ENCODE results near the gene SHROOM1. TPM values are rescaled to one million over a fixed set of nuclear protein-coding genes. Genes with fewer than 3 reads are reported as not detected.

SHROOM1 gene
- total RNA-seq, 4 donors from 2014 or later: 0.61 to 6.0 (median 2.0) TPM

DNA sequence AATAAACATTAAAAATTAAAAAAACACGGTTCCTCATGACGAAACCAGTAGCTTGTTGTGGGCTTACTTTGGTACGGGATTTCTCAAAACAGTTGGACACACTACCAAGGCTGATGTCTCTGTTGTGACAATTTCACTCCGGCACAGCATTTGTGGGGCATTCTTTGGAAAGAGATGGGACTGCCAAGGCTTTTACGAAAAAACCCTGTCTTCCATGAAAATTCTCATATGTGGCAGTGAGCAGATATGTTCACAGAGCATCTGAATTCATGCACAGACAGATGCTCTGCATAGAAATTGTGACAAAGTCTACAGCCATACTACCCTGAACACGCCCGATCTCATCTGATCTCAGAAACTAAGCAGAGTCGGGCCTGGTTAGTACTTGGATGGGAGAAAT, 17.8 kb upstream of the SHROOM1 start:
- no peak for ATAC-seq
- H3K4me3 ChIP-seq: no peak overlapping the region
- no peaks in the 10 kb centered on the region for H3K36me3 ChIP-seq
- H3K4me1 ChIP-seq: no peaks in the 10 kb centered on the region
- no peaks in the 10 kb centered on the region for H3K9me3 ChIP-seq
- in situ Hi-C loops (cut with MboI; ENCODE audit: low sequenced_read_pairs in 4 of 4) (no loop called here), intact Hi-C loops (cut with DNase I; ENCODE audit: low total_unique reads) (no loop called here)
- no peak overlapping the region for H3K27ac ChIP-seq
- DNase-seq: no peak
- no peak for TF ChIP-seq POLR2A (IDR thresholded peaks at IDR 0.05)
- TF ChIP-seq, protein P1, sequence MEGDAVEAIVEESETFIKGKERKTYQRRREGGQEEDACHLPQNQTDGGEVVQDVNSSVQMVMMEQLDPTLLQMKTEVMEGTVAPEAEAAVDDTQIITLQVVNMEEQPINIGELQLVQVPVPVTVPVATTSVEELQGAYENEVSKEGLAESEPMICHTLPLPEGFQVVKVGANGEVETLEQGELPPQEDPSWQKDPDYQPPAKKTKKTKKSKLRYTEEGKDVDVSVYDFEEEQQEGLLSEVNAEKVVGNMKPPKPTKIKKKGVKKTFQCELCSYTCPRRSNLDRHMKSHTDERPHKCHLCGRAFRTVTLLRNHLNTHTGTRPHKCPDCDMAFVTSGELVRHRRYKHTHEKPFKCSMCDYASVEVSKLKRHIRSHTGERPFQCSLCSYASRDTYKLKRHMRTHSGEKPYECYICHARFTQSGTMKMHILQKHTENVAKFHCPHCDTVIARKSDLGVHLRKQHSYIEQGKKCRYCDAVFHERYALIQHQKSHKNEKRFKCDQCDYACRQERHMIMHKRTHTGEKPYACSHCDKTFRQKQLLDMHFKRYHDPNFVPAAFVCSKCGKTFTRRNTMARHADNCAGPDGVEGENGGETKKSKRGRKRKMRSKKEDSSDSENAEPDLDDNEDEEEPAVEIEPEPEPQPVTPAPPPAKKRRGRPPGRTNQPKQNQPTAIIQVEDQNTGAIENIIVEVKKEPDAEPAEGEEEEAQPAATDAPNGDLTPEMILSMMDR (IDR thresholded peaks at IDR 0.05 in 4 of 5, conservative IDR thresholded peaks at IDR 0.05 in 1 of 5): no peak
- H3K27me3 ChIP-seq: no peaks in the 10 kb centered on the region

DNA sequence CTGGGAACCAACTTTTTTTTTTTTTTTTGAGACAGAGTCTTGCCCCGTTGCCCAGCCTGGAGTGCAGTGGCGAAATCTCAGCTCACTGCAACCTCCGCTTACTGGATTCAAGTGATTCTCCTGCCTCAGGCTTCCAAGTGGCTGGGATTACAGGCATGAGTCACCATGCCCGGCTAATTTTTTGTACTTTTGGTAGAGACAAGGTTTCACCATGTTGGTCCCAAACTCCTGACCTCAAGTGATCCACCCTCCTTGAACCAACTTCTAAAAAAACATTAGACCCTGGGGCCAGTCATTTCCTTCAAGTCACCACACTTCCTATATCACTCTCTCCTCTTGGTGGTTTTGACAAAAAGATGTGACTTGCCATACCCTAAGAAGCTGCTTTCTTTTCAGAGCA, 10.9 kb upstream of the SHROOM1 start:
- in situ Hi-C loops (cut with MboI; ENCODE audit: low sequenced_read_pairs in 4 of 4): no loop called here
- H3K36me3 ChIP-seq: no peaks in the 10 kb centered on the region
- TF ChIP-seq POLR2A (IDR thresholded peaks at IDR 0.05): no peak
- TF ChIP-seq, protein P1 (IDR thresholded peaks at IDR 0.05 in 4 of 5, conservative IDR thresholded peaks at IDR 0.05 in 1 of 5): no peak
- no peak for ATAC-seq
- H3K9me3 ChIP-seq: no peaks in the 10 kb centered on the region
- no peaks in the 10 kb centered on the region for H3K4me1 ChIP-seq
- H3K27me3 ChIP-seq: no peaks in the 10 kb centered on the region
- no peak overlapping the region for H3K4me3 ChIP-seq
- DNase-seq: no peak
- intact Hi-C loops (cut with DNase I; ENCODE audit: low total_unique reads): no loop called here
- no peak overlapping the region for H3K27ac ChIP-seq

- DNase-seq: no peak
- ATAC-seq: no peak
- Histone ChIP-seq H3K4me3 (no peak overlapping the region), H3K27me3 (no peaks in the 10 kb centered on the region), H3K27ac (no peak overlapping the region), H3K36me3 (no peaks in the 10 kb centered on the region), H3K9me3 (no peaks in the 10 kb centered on the region), H3K4me1 (no peaks in the 10 kb centered on the region)
- intact Hi-C loops (cut with DNase I; ENCODE audit: low total_unique reads) (no loop called here), in situ Hi-C loops (cut with MboI; ENCODE audit: low sequenced_read_pairs in 4 of 4) (no loop called here)
- TF ChIP-seq, protein P1 (IDR thresholded peaks at IDR 0.05 in 4 of 5, conservative IDR thresholded peaks at IDR 0.05 in 1 of 5): no peak
- TF ChIP-seq POLR2A (IDR thresholded peaks at IDR 0.05): no peak
These were observed 10.4 kb upstream of the SHROOM1 start for GRCh38 chr5:132840896-132841295.

- Histone ChIP-seq H3K4me1 (no peaks in the 10 kb centered on the region), H3K36me3 (no peaks in the 10 kb centered on the region), H3K9me3 (no peaks in the 10 kb centered on the region), H3K27ac (peak overlapping the region in 1 of 4 donors; percentile 18), H3K4me3 (no peak overlapping the region), H3K27me3 (no peaks in the 10 kb centered on the region)
- TF ChIP-seq, protein P1 (IDR thresholded peaks at IDR 0.05 in 4 of 5, conservative IDR thresholded peaks at IDR 0.05 in 1 of 5): no peak
- no peak for TF ChIP-seq POLR2A (IDR thresholded peaks at IDR 0.05)
- intact Hi-C loops (cut with DNase I; ENCODE audit: low total_unique reads) (no loop called here), in situ Hi-C loops (cut with MboI; ENCODE audit: low sequenced_read_pairs in 4 of 4) (no loop called here)
- ATAC-seq (no peak), DNase-seq (no peak)
These were observed 9.9 kb upstream of the SHROOM1 start for GRCh38 chr5:132840313-132840712.

All from gastrocnemius medialis (tissue), 4 donors.